GM23338 (cell line): Measurements from ENCODE around the gene YWHAE. TPM values are rescaled to one million over a fixed set of nuclear protein-coding genes. Genes with fewer than 3 reads are reported as not detected.

Experiments used
- ATAC-seq: fragments of 200-7000 bp; cut with Tn5 transposase; 3 replicates; pipeline ENCODE4 v1.9.1; 2020
- DNase-seq: peaks from one replicate; pipeline ENCODE4 v3.0.0-alpha.2; 2015; ENCODE audit warnings: low spot score
- H2AFZ ChIP-seq: fragments of 200-600 bp; sonication (generic); 2 replicates; pipeline ENCODE4 v1.8.0; 2016; ENCODE audit warnings: antibody characterized with exemption, mild to moderate bottlenecking, moderate library complexity
- H3F3A ChIP-seq: fragments of 200-600 bp; sonication (generic); replicated peaks from 2 replicates; pipeline ENCODE4 v1.8.0; 2017; ENCODE audit warnings: antibody characterized with exemption, mixed run types, low read depth
- H3K27ac ChIP-seq: fragments of 200-600 bp; sonication (generic); 2 replicates; pipeline ENCODE4 v1.6.1; 2016; ENCODE audit warnings: low read depth
- H3K27me3 ChIP-seq: fragments of 200-600 bp; sonication (generic); 2 replicates; pipeline ENCODE4 v1.8.0; 2016; ENCODE audit warnings: mild to moderate bottlenecking, mixed run types, moderate library complexity; ENCODE audit not compliant: insufficient read depth
- H3K36me3 ChIP-seq: fragments of 200-600 bp; sonication (generic); 2 replicates; pipeline ENCODE4 v1.8.0; 2016; ENCODE audit warnings: mild to moderate bottlenecking; ENCODE audit not compliant: insufficient read depth
- H3K4me1 ChIP-seq: fragments of 200-600 bp; sonication (generic); 2 replicates; pipeline ENCODE4 v1.8.0; 2016; ENCODE audit warnings: mild to moderate bottlenecking, moderate library complexity; ENCODE audit not compliant: insufficient read depth
- H3K4me2 ChIP-seq: fragments of 200-600 bp; sonication (generic); 2 replicates; pipeline ENCODE4 v1.7.1; 2017; ENCODE audit warnings: mixed run types
- H3K4me3 ChIP-seq: fragments of 200-600 bp; sonication (generic); 2 replicates; pipeline ENCODE4 v1.6.1; 2016; ENCODE audit warnings: mixed run types
- H3K79me2 ChIP-seq: fragments of 200-600 bp; sonication (generic); replicated peaks from 2 replicates; pipeline ENCODE4 v1.8.0; 2017; ENCODE audit warnings: mild to moderate bottlenecking; ENCODE audit not compliant: insufficient read depth
- H3K9me2 ChIP-seq: fragments of 200-600 bp; sonication (generic); 2 replicates; pipeline ENCODE4 v1.8.0; 2017; ENCODE audit not compliant: insufficient read depth
- H4K20me1 ChIP-seq: fragments of 200-600 bp; sonication (generic); replicated peaks from 2 replicates; pipeline ENCODE4 v1.8.0; 2017; ENCODE audit warnings: mild to moderate bottlenecking; ENCODE audit not compliant: insufficient read depth
- H3K27ac Mint-ChIP-seq: 2 replicates; pipeline ENCODE4 v1.8.0; 2020; ENCODE audit warnings: inconsistent platforms, mild to moderate bottlenecking, moderate library complexity, mixed read lengths
- H3K27me3 Mint-ChIP-seq: 3 replicates; pipeline ENCODE4 v1.8.0; 2022; ENCODE audit warnings: low read depth, mild to moderate bottlenecking, moderate library complexity, mixed read lengths, inconsistent platforms; ENCODE audit not compliant: insufficient read depth, poor library complexity
- H3K36me3 Mint-ChIP-seq: 3 replicates; pipeline ENCODE4 v1.8.0; 2021; ENCODE audit warnings: low read depth, mild to moderate bottlenecking, inconsistent platforms, moderate library complexity, mixed read lengths
- H3K4me1 Mint-ChIP-seq: 3 replicates; pipeline ENCODE4 v1.8.0; 2020; ENCODE audit warnings: mild to moderate bottlenecking, inconsistent platforms, mixed read lengths
- H3K4me3 Mint-ChIP-seq: 3 replicates; pipeline ENCODE4 v1.8.0; 2021; ENCODE audit warnings: moderate library complexity, mild to moderate bottlenecking, inconsistent platforms, mixed read lengths
- H3K9me3 Mint-ChIP-seq: 3 replicates; pipeline ENCODE4 v1.8.0; 2020; ENCODE audit warnings: moderate library complexity, mild to moderate bottlenecking, inconsistent platforms, mixed read lengths
- CREB1 ChIP-seq: fragments of 250-450 bp; sonication (Bioruptor Pico); IDR thresholded peaks from 2 replicates; pipeline ENCODE4 v1.5.0; 2020; ENCODE audit warnings: low read depth, mild to moderate bottlenecking, moderate library complexity
- CTCF ChIP-seq, 2 experiments: fragments of 200-600 bp in 1 of 2; sonication (generic) in 1 of 2; conservative IDR thresholded peaks; 2 replicates each; pipeline versions ENCODE4 v1.5.1 to v1.6.1; 2016 to 2017; ENCODE audit warnings: antibody characterized with exemption in 2 of 2, low read depth in 2 of 2, mild to moderate bottlenecking in 2 of 2, moderate library complexity in 1 of 2
- EZH2 ChIP-seq: fragments of 200-600 bp; sonication (generic); IDR thresholded peaks from one replicate; pipeline ENCODE4 v1.8.0; 2017; ENCODE audit warnings: antibody characterized with exemption, mild to moderate bottlenecking, low read depth; ENCODE audit not compliant: unreplicated experiment
- JUNB ChIP-seq: IDR thresholded peaks from one replicate; pipeline ENCODE4 v1.6.1; 2016; ENCODE audit warnings: antibody characterized with exemption; ENCODE audit not compliant: unreplicated experiment
- NANOG ChIP-seq: IDR thresholded peaks from 2 replicates; pipeline ENCODE4 v1.6.1; 2016; ENCODE audit warnings: antibody characterized with exemption, borderline replicate concordance
- POLR2AphosphoS5 ChIP-seq: IDR thresholded peaks from 2 replicates; pipeline ENCODE4 v1.6.1; 2016; ENCODE audit warnings: antibody characterized with exemption, low read depth
- REST ChIP-seq: IDR thresholded peaks from one replicate; pipeline ENCODE4 v1.6.1; 2018; ENCODE audit warnings: antibody characterized with exemption; ENCODE audit not compliant: unreplicated experiment
- STAT1 ChIP-seq: IDR thresholded peaks from one replicate; pipeline ENCODE4 v1.6.1; 2016; ENCODE audit warnings: antibody characterized with exemption; ENCODE audit not compliant: unreplicated experiment
- ZNF114 ChIP-seq: fragments of 250-450 bp; sonication (Bioruptor Pico); IDR thresholded peaks from 2 replicates; pipeline ENCODE4 v1.5.0; 2020; ENCODE audit warnings: mild to moderate bottlenecking, moderate library complexity
- ZNF331 ChIP-seq: fragments of 250-450 bp; sonication (Bioruptor Pico); IDR thresholded peaks from 2 replicates; pipeline ENCODE4 v1.5.0; 2020; ENCODE audit warnings: low read depth, mild to moderate bottlenecking, moderate library complexity
- polyA plus RNA-seq: library from polyadenylated mRNA; unstranded; fragments of >200 nt; fragmentation: Nextera tagmentation; extraction: Ambion mirVana; gene quantifications from 2 replicates; pipeline ENCODE4 v1.2.1, GENCODE V29; 2016
- total RNA-seq: library from RNA; depleted of rRNA; stranded (reverse); fragments of >200 nt; shearing (Covaris generic); gene quantifications from 2 replicates; pipeline ENCODE4 v1.2.3, GENCODE V29; 2014
- TF ChIP-seq, protein P1 (sequence below): fragments of 250-450 bp; sonication (Bioruptor Pico); IDR thresholded peaks from 2 replicates; pipeline ENCODE4 v1.5.0; 2020; ENCODE audit warnings: mild to moderate bottlenecking, moderate library complexity
- TF ChIP-seq, protein P2 (sequence below): IDR thresholded peaks from 2 replicates; pipeline ENCODE4 v1.6.1; 2016; ENCODE audit warnings: antibody characterized with exemption

Gene YWHAE
- total and polyA plus RNA-seq, 2 experiments from 2014 or later: 1,251 to 1,283 TPM

DNA sequence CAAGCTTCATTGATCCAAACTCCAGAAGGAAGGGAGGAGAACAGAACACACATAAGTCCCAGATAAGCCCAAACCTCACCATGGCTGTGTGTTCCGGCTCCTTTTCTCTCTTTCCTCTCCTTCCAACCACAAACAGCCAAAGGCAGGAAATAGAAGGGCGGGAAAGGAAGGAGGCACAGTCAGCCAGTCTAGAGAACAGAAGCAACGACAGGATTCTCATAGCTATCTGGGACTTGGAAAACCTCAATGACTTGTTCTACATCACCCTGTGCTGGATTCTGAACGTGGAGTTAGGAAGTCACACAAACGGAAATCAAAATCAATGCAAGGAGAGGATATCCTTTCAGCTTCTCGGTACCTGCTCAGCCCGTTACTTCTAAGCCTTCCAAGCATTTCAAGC lies 47.0 kb upstream of the YWHAE start (continued):
- TF ChIP-seq, protein P1, sequence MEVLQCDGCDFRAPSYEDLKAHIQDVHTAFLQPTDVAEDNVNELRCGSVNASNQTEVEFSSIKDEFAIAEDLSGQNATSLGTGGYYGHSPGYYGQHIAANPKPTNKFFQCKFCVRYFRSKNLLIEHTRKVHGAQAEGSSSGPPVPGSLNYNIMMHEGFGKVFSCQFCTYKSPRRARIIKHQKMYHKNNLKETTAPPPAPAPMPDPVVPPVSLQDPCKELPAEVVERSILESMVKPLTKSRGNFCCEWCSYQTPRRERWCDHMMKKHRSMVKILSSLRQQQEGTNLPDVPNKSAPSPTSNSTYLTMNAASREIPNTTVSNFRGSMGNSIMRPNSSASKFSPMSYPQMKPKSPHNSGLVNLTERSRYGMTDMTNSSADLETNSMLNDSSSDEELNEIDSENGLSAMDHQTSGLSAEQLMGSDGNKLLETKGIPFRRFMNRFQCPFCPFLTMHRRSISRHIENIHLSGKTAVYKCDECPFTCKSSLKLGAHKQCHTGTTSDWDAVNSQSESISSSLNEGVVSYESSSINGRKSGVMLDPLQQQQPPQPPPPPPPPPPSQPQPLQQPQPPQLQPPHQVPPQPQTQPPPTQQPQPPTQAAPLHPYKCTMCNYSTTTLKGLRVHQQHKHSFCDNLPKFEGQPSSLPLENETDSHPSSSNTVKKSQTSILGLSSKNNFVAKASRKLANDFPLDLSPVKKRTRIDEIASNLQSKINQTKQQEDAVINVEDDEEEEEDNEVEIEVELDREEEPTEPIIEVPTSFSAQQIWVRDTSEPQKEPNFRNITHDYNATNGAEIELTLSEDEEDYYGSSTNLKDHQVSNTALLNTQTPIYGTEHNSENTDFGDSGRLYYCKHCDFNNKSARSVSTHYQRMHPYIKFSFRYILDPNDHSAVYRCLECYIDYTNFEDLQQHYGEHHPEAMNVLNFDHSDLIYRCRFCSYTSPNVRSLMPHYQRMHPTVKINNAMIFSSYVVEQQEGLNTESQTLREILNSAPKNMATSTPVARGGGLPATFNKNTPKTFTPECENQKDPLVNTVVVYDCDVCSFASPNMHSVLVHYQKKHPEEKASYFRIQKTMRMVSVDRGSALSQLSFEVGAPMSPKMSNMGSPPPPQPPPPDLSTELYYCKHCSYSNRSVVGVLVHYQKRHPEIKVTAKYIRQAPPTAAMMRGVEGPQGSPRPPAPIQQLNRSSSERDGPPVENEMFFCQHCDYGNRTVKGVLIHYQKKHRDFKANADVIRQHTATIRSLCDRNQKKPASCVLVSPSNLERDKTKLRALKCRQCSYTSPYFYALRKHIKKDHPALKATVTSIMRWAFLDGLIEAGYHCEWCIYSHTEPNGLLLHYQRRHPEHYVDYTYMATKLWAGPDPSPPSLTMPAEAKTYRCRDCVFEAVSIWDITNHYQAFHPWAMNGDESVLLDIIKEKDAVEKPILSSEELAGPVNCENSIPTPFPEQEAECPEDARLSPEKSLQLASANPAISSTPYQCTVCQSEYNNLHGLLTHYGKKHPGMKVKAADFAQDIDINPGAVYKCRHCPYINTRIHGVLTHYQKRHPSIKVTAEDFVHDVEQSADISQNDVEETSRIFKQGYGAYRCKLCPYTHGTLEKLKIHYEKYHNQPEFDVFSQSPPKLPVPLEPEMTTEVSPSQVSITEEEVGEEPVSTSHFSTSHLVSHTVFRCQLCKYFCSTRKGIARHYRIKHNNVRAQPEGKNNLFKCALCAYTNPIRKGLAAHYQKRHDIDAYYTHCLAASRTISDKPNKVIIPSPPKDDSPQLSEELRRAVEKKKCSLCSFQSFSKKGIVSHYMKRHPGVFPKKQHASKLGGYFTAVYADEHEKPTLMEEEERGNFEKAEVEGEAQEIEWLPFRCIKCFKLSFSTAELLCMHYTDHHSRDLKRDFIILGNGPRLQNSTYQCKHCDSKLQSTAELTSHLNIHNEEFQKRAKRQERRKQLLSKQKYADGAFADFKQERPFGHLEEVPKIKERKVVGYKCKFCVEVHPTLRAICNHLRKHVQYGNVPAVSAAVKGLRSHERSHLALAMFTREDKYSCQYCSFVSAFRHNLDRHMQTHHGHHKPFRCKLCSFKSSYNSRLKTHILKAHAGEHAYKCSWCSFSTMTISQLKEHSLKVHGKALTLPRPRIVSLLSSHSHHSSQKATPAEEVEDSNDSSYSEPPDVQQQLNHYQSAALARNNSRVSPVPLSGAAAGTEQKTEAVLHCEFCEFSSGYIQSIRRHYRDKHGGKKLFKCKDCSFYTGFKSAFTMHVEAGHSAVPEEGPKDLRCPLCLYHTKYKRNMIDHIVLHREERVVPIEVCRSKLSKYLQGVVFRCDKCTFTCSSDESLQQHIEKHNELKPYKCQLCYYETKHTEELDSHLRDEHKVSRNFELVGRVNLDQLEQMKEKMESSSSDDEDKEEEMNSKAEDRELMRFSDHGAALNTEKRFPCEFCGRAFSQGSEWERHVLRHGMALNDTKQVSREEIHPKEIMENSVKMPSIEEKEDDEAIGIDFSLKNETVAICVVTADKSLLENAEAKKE (CRISPR knock-in tag): no peak
- TF ChIP-seq, protein P2, sequence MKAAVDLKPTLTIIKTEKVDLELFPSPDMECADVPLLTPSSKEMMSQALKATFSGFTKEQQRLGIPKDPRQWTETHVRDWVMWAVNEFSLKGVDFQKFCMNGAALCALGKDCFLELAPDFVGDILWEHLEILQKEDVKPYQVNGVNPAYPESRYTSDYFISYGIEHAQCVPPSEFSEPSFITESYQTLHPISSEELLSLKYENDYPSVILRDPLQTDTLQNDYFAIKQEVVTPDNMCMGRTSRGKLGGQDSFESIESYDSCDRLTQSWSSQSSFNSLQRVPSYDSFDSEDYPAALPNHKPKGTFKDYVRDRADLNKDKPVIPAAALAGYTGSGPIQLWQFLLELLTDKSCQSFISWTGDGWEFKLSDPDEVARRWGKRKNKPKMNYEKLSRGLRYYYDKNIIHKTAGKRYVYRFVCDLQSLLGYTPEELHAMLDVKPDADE: no peak
- TF ChIP-seq JUNB (no peak), POLR2AphosphoS5 (no peak), STAT1 (no peak), NANOG (no peak), ZNF331 (CRISPR knock-in tag) (no peak)

GRCh38 chr17:1446201-1446600 lies 46.2 kb upstream of the YWHAE start:
- no peak overlapping the region for H3K4me3 Mint-ChIP-seq
- H3K27ac Mint-ChIP-seq: no peak overlapping the region
- no peak overlapping the region for H3K27ac ChIP-seq
- H4K20me1 ChIP-seq: peaks cover 77% of the 10 kb centered on the region
- ATAC-seq: no peak
- peaks cover 5% of the 10 kb centered on the region; the same call in 2 of the 3 replicates for H3K4me1 Mint-ChIP-seq
- no peak overlapping the region for H3K4me2 ChIP-seq
- no peaks in the 10 kb centered on the region for H3K27me3 ChIP-seq
- H3K9me3 Mint-ChIP-seq: no peaks in the 10 kb centered on the region
- peaks cover 100% of the 10 kb centered on the region for H3K79me2 ChIP-seq
- DNase-seq: no peak
- no peaks in the 10 kb centered on the region for H3K9me2 ChIP-seq
- no peaks in the 10 kb centered on the region; the same call in 1 of the 2 replicates for H3K36me3 ChIP-seq
- H3K4me3 ChIP-seq: no peak overlapping the region
- H2AFZ ChIP-seq: no peak overlapping the region
- H3K36me3 Mint-ChIP-seq: peaks cover 17% of the 10 kb centered on the region
- H3K27me3 Mint-ChIP-seq: no peaks in the 10 kb centered on the region
- H3K4me1 ChIP-seq: no peaks in the 10 kb centered on the region
- H3F3A ChIP-seq: peaks cover 3% of the 10 kb centered on the region; the same call in 1 of the 2 replicates
- TF ChIP-seq NANOG (no peak), CTCF (conservative IDR thresholded peaks at IDR 0.05; ENCODE audit: low read depth in 2 of 2) (no peak), CREB1 (CRISPR knock-in tag) (no peak), POLR2AphosphoS5 (no peak), ZNF114 (no peak), EZH2 (no peak), REST (no peak), ZNF331 (CRISPR knock-in tag) (no peak)
- TF ChIP-seq, protein P2: no peak
